OCI-LY7 (cell line): ENCODE data around the gene CACNA1H. TPM values are rescaled to one million over a fixed set of nuclear protein-coding genes. Genes with fewer than 3 reads are reported as not detected.
"Not testable (repeated sequence)": the region's sequence is repeated elsewhere in the genome, so short reads cannot be mapped to it uniquely, and the experiment has no call there.

ENCODE experiments used
- BruUV-seq: library from RNA; stranded (reverse); fragments of 400-500 nt; replicated peaks from 2 replicates; lab custom pipeline; 2021; lab: Mats Ljungman, UMichigan
- CTCF ChIA-PET: fragments of 300-600 bp; sonication (Branson Sonifier 250); formaldehyde crosslinking; loops from one replicate; lab custom pipeline; 2022; ENCODE audit warnings: antibody characterized with exemption; ENCODE audit not compliant: unreplicated experiment; lab: Charles Lee
- POLR2A ChIA-PET: fragments of 300-600 bp; sonication (Branson Sonifier 250); formaldehyde crosslinking; loops from one replicate; lab custom pipeline; 2022; ENCODE audit warnings: antibody characterized with exemption; lab: Charles Lee
- DNase-seq: peaks from one replicate; pipeline ENCODE4 v3.0.0-alpha.2; 2015; ENCODE audit warnings: low spot score
- H2AFZ ChIP-seq: fragments of 200-600 bp; sonication (generic), shearing (Covaris generic); 2 replicates; pipeline ENCODE4 v1.6.1; 2014; ENCODE audit warnings: mild to moderate bottlenecking, antibody characterized with exemption, low read length, moderate library complexity
- H3K27ac ChIP-seq: fragments of 200-600 bp; sonication (generic); 2 replicates; pipeline ENCODE4 v1.5.1; 2014; ENCODE audit warnings: mixed run types, low read depth, mild to moderate bottlenecking, moderate library complexity, low read length, inconsistent platforms; ENCODE audit not compliant: poor library complexity, severe bottlenecking
- H3K36me3 ChIP-seq: fragments of 200-600 bp; sonication (generic); 2 replicates; pipeline ENCODE4 v1.6.1; 2014; ENCODE audit warnings: mild to moderate bottlenecking, antibody characterized with exemption, low read length, moderate library complexity, mixed read lengths; ENCODE audit not compliant: insufficient read depth
- H3K4me1 ChIP-seq: fragments of 200-600 bp; sonication (generic); 2 replicates; pipeline ENCODE4 v1.5.1; 2014; ENCODE audit warnings: mild to moderate bottlenecking, low read length; ENCODE audit not compliant: insufficient read depth, poor library complexity, severe bottlenecking
- H3K4me2 ChIP-seq: fragments of 200-600 bp; sonication (generic); 2 replicates; pipeline ENCODE4 v1.6.1; 2014; ENCODE audit warnings: mild to moderate bottlenecking, low read length
- H3K4me3 ChIP-seq: fragments of 200-600 bp; sonication (generic); 2 replicates; pipeline ENCODE4 v1.5.1; 2014; ENCODE audit warnings: mild to moderate bottlenecking, low read depth, low read length; ENCODE audit not compliant: poor library complexity, severe bottlenecking
- H3K79me2 ChIP-seq: fragments of 200-600 bp; sonication (generic); 2 replicates; pipeline ENCODE4 v1.6.1; 2016; ENCODE audit warnings: low read depth, mild to moderate bottlenecking, low read length, moderate library complexity, mixed read lengths; ENCODE audit not compliant: insufficient read depth
- H3K9me2 ChIP-seq: fragments of 200-600 bp; sonication (generic); 2 replicates; pipeline ENCODE4 v1.6.1; 2016; ENCODE audit warnings: mild to moderate bottlenecking, low read length, mixed read lengths; ENCODE audit not compliant: insufficient read depth
- H3K9me3 ChIP-seq: fragments of 200-600 bp; sonication (generic); 2 replicates; pipeline ENCODE4 v1.6.1; 2014; ENCODE audit warnings: mild to moderate bottlenecking, mixed run types, low read length, mixed read lengths
- H4K20me1 ChIP-seq: fragments of 200-600 bp; sonication (generic); 2 replicates; pipeline ENCODE4 v1.6.1; 2014; ENCODE audit warnings: mild to moderate bottlenecking, antibody characterized with exemption, low read length, moderate library complexity, mixed read lengths; ENCODE audit not compliant: insufficient read depth
- CTCF ChIP-seq: fragments of 200-600 bp; sonication (generic); conservative IDR thresholded peaks from 2 replicates; pipeline ENCODE4 v1.5.1; 2014; ENCODE audit warnings: mild to moderate bottlenecking, antibody characterized with exemption, low read length, moderate library complexity, mixed read lengths
- EZH2phosphoT487 ChIP-seq: fragments of 200-600 bp; sonication (generic); IDR thresholded peaks from 2 replicates; pipeline ENCODE4 v1.6.1; 2018; ENCODE audit warnings: low read depth, borderline replicate concordance, mild to moderate bottlenecking, mixed run types, antibody characterized with exemption, low read length, moderate library complexity, mixed read lengths
- intact Hi-C: fragments of 100-400 bp; cut with micrococcal nuclease; formaldehyde crosslinking; loops from one replicate; pipeline ENCODE4 v1.10.0; 2022; ENCODE audit not compliant: unreplicated experiment
- total RNA-seq, 2 experiments: library from RNA; depleted of rRNA in 1 of 2; stranded (reverse); fragments of >200 nt in 1 of 2; shearing (Covaris generic) in 1 of 2; gene quantifications; 2 replicates each; pipeline ENCODE4 v1.2.3, GENCODE V29; 2014 to 2022

Gene CACNA1H
- total RNA-seq, 2 experiments from 2014 or later, result not detected

DNA sequence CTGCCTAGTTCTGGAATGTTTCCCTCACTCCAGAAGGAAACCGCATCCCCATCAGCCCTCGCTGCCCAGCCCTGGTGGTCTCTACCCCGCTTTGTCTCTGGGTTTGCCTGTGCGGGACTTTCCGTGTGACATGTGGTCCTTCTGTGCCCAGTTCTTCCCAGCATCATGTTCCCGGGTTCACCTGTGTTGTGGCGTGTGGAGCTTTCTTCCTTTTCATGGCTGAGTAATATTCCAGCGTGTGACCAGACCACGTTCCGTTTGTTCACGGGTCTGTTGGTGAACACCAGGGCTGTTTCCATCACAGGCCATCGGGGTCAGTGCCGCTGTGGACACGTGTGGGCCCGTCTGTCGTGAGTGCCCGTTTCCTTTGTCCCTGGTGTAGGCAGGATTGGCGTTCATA, 32.1 kb downstream of the CACNA1H start:
- CTCF ChIA-PET, result no interaction called here
- intact Hi-C loops, result no loop called here
- no peaks in the 10 kb centered on the region for H3K9me2 ChIP-seq
- no peaks in the 10 kb centered on the region for H4K20me1 ChIP-seq
- no peaks in the 10 kb centered on the region for H3K79me2 ChIP-seq
- H3K9me3 ChIP-seq, result no peaks in the 10 kb centered on the region
- H3K27ac ChIP-seq, result no peak overlapping the region
- no peak overlapping the region for H3K4me2 ChIP-seq
- H3K4me1 ChIP-seq, result no peaks in the 10 kb centered on the region
- no peaks in the 10 kb centered on the region for H3K36me3 ChIP-seq
- H2AFZ ChIP-seq, result no peak overlapping the region
- no peak for DNase-seq
- no TSS peak for BruUV-seq
- TF ChIP-seq EZH2phosphoT487 (no peak), CTCF (no peak)
- POLR2A ChIA-PET, result no interaction called here
- no peak overlapping the region for H3K4me3 ChIP-seq

GRCh38 chr16:1185460-1186207, 32.7 kb downstream of the CACNA1H start:
- H3K9me2 ChIP-seq, H4K20me1 ChIP-seq, BruUV-seq, H3K27ac ChIP-seq, H3K4me1 ChIP-seq, intact Hi-C loops, H2AFZ ChIP-seq, H3K4me2 ChIP-seq, H3K79me2 ChIP-seq, H3K9me3 ChIP-seq, H3K36me3 ChIP-seq, DNase-seq, CTCF ChIA-PET, H3K4me3 ChIP-seq, POLR2A ChIA-PET: not testable (repeated sequence)

DNA sequence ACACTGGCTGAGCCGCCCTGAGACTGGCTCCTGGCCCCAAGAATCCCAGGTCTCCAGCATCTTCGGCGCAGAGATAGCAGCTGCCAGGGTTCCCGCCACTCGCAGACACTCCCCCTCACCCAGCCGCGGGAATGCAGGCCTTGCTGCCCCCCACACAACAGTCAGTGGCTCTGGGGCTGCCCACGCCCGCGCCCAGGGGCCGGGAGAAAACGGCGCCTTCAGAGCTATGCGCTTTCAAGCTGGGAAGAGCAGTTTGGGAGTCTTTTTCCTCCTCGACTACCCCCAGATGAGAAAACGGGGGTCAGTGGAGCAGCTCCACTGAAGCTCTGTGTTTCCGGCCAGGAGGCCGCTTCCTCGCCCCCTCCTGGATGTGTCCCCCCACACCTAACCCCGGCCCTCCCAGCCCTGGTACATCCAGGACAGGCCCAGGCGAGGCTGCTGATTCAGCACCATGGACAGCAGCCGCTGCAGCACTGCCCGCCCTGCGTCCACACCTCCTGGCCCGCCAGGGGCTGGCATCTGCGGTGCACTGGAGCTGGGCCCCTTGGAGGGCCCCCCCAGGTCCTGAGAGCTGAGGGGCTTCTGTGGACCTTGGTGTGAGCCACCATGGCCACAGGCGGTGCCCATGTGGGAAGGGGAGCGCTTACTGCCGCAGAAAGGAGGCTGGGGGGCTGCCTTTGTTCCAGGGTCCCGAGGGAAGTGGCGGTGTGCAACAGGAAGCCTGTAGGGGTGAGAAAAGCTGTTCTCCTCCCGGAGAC, 35.7 kb downstream of the CACNA1H start:
- no peak overlapping the region for H3K4me2 ChIP-seq
- no peak overlapping the region for H2AFZ ChIP-seq
- H3K9me2 ChIP-seq, result no peaks in the 10 kb centered on the region
- BruUV-seq, result no TSS peak
- H3K4me1 ChIP-seq, result no peaks in the 10 kb centered on the region
- peak; percentile 41 for DNase-seq
- H3K36me3 ChIP-seq, result no peaks in the 10 kb centered on the region
- CTCF ChIA-PET, result no interaction called here
- TF ChIP-seq EZH2phosphoT487 (no peak), CTCF (no peak)
- intact Hi-C loops, result no loop called here
- no peak overlapping the region for H3K27ac ChIP-seq
- H3K4me3 ChIP-seq, result no peak overlapping the region
- no peaks in the 10 kb centered on the region for H4K20me1 ChIP-seq
- POLR2A ChIA-PET, result no interaction called here
- H3K9me3 ChIP-seq, result no peaks in the 10 kb centered on the region
- no peaks in the 10 kb centered on the region for H3K79me2 ChIP-seq
